Hematopoietic multipotent progenitor cell treated with erythropoietin and hydrocortisone succinate and interleukin-3 and kit ligand, for 17 days (in vitro differentiated cells): ENCODE results near the gene APC.
"Not testable (repeated sequence)": the region's sequence is repeated elsewhere in the genome, so short reads cannot be mapped to it uniquely, and the experiment has no call there.

ENCODE experiments used
- DNase-seq: peaks from one replicate; pipeline ENCODE4 v3.0.0-alpha.2; 2015; ENCODE audit warnings: low spot score

The APC gene

GRCh38 chr5:112716895-112717294, 20.8 kb upstream of the APC start:
- DNase-seq, result not testable (repeated sequence)

DNA sequence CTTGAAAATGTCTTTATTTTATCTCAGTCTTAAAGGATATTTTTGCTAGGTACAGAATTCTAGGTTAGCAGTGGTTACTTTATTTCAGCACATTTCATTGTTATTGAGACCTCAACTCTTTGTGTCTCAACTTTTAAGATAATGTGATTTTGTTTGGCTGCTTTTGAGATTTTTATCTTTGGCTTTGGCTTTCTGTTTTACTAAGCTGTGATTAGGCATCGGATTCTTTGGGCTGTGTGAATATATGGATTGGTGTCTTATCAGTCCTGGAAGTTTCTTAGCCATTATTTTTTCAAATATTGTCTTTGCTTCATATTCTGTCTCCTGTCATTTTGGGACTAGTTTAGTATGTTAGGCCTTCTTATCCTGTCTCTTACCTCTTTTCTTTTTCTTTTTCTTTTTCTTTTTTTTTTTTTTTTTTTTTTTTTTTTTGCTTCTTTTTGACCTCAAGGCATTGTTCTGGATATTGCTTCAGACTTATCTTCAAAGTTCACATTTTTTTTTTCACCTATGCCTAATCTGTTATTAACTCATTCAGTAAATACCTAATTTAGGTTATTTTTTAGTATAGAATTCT, 20.1 kb upstream of the APC start:
- no peak for DNase-seq

DNA sequence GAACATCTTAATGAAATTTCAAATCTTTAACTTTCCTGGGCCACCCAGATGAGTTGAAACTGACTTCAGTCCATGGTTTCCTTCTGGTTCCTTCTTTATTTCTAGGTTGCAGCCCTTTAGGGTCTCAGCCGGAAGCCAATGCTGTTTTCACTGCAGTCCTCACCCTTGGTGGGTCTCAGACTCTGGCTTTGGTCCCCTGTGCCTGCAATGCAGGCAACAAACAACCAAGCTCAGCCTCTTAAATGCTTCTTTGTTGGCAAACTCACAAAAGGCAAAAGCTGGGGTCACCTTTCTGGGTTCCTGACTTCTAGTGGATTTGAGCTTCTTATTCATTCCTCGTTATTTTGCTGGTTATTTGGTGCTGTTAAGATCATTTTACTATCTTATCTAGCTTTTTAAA, 19.3 kb upstream of the APC start:
- no peak for DNase-seq

DNA sequence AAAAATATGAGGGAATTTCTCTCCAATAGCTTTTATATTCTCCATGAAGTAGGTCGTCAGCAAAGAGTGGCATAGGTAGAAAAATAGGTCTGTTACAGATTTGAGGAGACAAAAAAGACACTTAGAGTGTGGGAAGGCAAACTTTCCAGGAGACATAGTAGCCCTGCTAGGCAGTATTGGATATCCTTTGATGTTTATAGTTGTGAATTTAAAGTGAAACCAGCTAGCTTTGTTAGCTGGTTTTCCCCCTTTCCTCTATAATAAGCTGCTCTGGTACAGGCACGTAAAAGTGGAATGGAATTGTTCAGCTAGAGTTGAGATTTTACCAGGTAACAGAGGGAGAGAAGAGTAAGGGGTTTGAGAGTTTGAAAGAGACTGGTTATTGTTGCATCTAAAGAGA, 17.1 kb upstream of the APC start:
- no peak for DNase-seq

DNA sequence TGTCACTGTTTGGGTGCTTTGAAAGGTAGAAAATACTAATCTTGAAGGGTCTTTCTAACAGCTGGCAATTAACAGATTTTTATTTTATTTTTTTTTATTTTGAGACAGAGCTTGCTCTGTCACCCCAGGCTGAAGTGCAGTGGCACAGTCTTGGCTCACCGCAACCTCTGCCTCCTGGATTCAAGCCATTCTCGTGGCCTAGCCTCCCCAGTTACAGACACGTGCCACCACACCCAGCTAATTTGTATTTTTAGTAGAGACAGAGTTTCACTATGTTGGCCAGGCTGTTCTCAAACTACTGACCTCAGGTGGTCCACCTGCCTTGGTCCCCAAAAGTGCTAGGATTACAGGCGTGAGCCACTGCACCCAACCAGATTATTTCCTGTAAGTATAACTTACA, 12.8 kb upstream of the APC start:
- DNase-seq, result no peak

DNA sequence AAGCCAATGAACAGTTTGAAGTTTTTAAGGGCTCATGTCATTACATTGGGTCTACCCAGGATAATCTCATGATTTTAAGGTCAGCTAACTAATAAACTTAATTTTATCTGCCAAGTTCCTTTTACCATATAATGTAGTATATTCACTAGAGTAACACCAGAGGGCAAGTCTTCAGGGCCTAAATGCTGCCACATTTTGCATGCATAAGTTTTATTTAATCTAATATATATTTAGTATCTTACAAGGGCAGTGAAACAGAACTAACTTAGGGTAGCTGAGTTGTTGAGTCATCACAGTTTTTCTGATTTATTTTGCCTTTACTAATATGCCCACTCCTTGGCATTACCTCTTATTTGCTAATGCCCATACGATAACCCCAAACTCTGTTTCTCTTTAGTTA, 8.1 kb upstream of the APC start:
- DNase-seq, result no peak

DNA sequence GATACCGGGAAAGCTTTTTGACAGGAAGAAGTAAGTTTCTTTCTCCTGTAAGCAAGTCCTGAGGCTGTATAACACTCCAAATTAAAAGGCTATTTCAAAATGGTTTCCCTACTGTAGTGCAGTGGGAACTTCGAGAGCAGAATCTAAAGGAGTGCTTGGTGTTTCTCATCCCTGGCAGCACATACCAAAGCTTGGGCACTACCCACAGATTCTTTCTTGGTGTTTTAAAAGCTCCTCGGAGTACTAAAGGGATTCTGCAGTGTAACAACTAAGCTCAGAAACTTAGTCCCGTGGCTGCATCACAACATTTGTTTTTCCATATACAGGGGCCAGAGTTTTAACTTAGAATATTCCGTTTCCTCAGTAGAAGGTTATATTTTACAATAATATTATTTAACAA, 5.6 kb upstream of the APC start:
- DNase-seq, result no peak

DNA sequence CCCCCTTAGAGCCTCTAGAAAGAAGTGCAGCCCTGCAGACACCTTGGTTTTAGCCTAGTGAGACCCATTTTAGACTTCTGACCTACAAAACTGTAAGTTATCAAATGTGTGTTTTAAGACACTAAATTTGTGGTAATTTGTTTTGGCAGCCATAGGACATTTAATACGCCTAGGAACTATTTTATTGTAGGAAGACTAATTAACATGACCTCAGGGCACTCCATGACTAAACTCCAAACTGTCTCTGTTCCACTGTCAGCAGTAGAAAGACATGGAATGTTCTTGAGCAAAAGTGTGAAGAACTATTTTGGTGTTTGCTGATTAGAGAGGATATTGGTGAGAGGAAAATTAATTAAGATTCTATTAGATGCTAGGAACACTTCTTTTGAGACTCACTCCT, 4.1 kb upstream of the APC start:
- DNase-seq, result no peak

- no peak for DNase-seq
Measured at GRCh38 chr5:112734597-112734996, 3.1 kb upstream of the APC start.

DNA sequence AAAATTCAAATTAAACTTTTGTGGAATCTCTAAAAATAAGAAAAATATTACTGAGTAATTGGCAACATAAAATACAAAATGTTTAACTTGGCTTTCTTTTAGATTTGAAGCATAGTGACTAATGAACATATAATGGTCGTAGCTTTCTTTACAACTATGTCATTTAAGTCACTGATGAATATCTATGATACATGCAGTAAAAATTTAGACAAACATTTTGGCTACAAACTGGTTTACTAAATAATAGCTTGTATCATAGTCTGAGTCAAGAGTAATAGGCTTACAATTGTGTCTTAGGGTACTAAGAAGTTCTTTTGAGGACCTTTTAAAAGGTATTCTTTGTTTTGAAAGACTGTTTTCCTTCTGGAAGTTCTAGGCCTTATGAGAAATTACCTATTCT, 2.0 kb upstream of the APC start:
- DNase-seq, result no peak

DNA sequence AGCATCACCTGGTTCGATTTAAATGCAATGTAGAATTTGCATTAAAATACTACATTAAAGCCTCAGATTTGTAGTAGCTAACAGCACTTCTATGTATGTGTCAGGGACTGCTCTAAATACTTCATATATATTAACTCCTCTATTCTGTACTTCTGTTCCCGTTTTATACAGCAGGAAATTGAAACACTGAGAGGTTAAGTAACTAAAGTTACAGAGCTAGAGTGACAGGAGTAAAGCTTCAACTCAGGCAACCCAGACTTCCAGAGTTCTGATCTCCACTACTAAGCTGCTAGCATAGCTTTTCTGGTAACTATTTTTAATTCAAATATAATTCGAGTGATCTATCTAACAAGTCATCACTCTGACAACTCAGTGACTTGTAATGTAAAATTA, 619 bp upstream of the APC start:
- no peak for DNase-seq

- DNase-seq, result peak; percentile 37
Measured at GRCh38 chr5:112738191-112738560, 491 bp downstream of the APC start.

DNA sequence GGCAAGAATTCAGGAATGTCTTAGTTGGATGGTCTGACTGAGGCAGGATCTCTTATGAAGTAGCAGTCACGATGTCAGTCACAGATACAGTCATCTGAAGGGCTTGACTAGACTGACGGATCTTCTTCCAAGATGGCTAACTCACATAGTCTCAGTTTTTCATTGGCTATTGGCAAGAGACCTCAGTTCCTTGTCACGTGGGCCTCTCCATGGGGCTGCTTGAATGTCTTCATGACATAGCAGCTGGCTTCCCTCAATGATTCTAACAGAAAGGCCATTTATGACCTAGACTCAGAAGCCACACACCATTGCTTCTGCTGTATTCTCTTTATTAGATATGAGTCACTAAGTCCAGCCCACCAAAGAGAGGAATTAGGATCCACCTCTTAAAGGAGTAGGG, 4.7 kb downstream of the APC start:
- DNase-seq, result no peak

DNA sequence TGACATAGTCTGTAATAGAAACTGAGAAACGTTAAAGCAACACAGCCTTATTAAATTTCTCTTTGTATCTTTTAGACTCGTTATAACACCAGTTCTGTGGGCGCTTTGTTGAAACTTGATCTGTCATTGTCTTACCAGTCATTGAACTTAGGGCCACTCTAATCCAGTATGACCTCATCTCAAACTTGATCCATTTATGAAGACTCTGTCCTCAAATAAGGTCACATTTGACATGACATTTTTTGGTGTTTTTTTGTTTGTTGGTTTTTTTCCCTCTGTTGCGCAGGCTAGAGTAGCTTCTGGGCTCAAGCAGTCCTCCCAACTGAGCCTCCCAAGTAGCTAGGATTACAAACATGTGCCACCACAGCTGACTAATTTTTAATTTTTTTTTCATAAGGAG, 5.9 kb downstream of the APC start:
- no peak for DNase-seq

DNA sequence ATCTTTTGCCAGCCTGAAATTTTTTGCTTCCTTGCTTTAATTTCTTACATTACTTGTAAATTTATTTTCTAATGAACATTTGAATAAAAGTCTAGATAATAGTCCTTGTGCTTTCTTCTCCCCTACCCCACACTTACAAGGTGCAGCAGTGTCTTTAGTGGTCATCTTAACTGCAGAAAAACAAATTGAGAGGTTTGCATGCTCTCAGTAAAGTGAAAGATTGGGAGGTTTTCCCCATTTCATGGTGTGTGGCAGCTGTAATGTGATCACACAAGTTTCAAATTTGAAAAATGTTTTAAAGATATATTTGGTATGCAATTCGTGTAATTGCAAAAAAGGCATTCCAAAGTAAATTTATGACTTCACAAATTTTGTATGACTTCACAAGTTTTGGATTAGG, 14.7 kb downstream of the APC start:
- no peak for DNase-seq

DNA sequence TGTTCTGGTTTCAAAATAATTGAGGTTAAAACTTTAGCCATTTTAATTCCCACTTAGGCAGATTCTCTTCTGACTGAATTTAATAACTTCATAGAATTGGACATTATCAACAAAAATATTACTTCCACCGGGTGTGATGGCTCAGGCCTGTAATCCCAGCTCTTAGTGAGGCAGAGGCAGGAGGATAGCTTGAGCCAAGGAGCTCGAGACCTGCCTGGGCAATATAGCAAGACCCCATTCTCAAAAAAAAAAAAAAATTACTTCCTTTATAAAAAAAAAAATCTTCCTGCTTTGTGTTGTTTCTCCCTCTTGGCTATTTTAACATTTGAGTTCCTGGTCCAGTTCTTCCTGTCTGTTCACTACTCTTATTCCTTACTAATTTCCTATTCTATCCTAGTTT, 18.0 kb downstream of the APC start:
- DNase-seq, result no peak

GRCh38 chr5:112757468-112758208, 20.0 kb downstream of the APC start:
- DNase-seq, result peak; percentile 88

GRCh38 chr5:112758676-112759075, 21.0 kb downstream of the APC start:
- DNase-seq, result no peak

- DNase-seq, result no peak
Measured at GRCh38 chr5:112762113-112762810, 24.6 kb downstream of the APC start.

- no peak for DNase-seq
Measured at GRCh38 chr5:112763165-112763564, 25.5 kb downstream of the APC start.

- no peak for DNase-seq
Measured at GRCh38 chr5:112772124-112772523, 34.4 kb downstream of the APC start.

DNA sequence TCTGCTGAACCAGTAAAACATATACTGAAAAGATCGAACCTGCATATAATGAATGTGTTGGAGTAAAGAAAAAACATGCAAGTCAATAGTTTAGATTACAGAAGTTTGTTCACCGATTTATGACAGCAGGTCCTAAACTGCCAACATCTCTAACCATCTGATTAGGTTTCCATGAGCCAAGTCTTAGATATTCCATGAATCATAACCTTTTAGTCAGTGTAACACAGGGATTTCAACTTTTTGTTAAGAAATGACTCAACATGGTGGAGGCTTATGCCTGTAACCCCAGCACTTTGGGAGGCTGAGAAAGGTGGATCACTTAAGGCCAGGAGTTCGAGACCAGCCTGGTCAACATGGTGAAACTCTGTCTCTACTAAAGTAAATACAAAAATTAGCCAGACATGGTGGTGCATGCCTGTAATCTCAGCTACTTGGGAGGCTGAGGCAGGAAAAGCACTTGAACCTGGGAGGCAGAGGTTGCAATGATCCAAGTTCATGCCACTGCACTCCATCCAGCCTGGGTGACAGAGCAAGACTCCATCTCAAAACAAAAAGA, 38.7 kb downstream of the APC start:
- no peak for DNase-seq

DNA sequence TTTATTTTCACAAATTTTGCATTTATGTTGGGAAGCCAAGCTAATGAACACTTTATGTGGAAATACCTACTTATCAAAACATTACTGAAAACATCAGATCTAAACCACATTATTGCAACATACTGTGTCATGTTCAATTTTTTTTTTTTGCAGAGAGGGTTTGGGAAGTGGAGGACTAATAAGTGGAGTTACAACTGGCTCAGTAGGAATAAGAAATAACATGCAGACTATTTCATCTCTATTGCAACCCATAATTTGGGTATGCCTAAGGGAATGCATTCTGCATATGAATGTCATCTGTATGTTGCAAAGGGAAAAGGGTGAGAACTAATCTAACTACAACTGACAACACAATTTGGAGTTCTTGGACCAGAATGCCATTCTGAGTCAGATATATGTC, 41.8 kb downstream of the APC start:
- no peak for DNase-seq
